Endothelial cell of umbilical vein (primary cell): ENCODE measurements around the gene PDS5B. TPM values are rescaled to one million over a fixed set of nuclear protein-coding genes. Genes with fewer than 3 reads are reported as not detected.

Experiments used
- BruUV-seq: library from RNA; stranded (reverse); fragments of 400-500 nt; replicated peaks from 2 replicates; lab custom pipeline; 2021; lab: Mats Ljungman, UMichigan
- CTCF ChIA-PET: fragments of 300-600, 350-600 bp; sonication (Branson Sonifier 250); formaldehyde crosslinking; loops from one replicate; lab custom pipeline; 2021; ENCODE audit warnings: antibody characterized with exemption, inconsistent platforms; lab: Charles Lee
- POLR2A ChIA-PET: fragments of 300-600, 350-600 bp; sonication (Branson Sonifier 250); formaldehyde crosslinking; loops from one replicate; lab custom pipeline; 2021; ENCODE audit warnings: antibody characterized with exemption, inconsistent platforms; lab: Charles Lee
- DNase-seq: peaks from one replicate; pipeline ENCODE4 v3.0.0-alpha.2; 2011; ENCODE audit warnings: low read depth, low spot score
- FAIRE-seq: peaks from 2 replicates; lab custom pipeline; 2011; peaks lifted over from hg19 to GRCh38; lab: Jason Lieb, UNC
- H2AFZ ChIP-seq: 2 replicates; pipeline ENCODE4 v1.6.0; 2012; ENCODE audit warnings: low read depth, low read length, control low read depth, inconsistent platforms
- H3K27ac ChIP-seq: 2 replicates; pipeline ENCODE4 v1.5.1; 2011; ENCODE audit warnings: low read depth, mild to moderate bottlenecking, control low read depth, low read length, moderate library complexity; ENCODE audit not compliant: insufficient read depth
- H3K27me3 ChIP-seq, 2 experiments: 2 replicates each; pipeline versions ENCODE4 v1.6.0 to v1.6.1; 2011; ENCODE audit warnings: low read length in 2 of 2, mixed read lengths in 1 of 2; ENCODE audit not compliant: control insufficient read depth in 2 of 2, insufficient read depth in 2 of 2
- H3K36me3 ChIP-seq, 2 experiments: 2 replicates in 1 of 2; 3 replicates in 1 of 2; pipeline ENCODE4 v1.5.1; 2011; ENCODE audit warnings: low read length in 2 of 2, mild to moderate bottlenecking in 1 of 2, moderate library complexity in 1 of 2; ENCODE audit not compliant: control insufficient read depth in 2 of 2, insufficient read depth in 2 of 2; ENCODE audit errors: extremely low read depth in 1 of 2
- H3K4me1 ChIP-seq: 3 replicates; pipeline ENCODE4 v1.5.1; 2011; ENCODE audit warnings: mild to moderate bottlenecking, low read length; ENCODE audit not compliant: control insufficient read depth, insufficient read depth; ENCODE audit errors: extremely low read depth
- H3K4me2 ChIP-seq: 2 replicates; pipeline ENCODE4 v1.6.1; 2011; ENCODE audit warnings: low read length, control low read depth, mixed read lengths; ENCODE audit not compliant: insufficient read depth
- H3K4me3 ChIP-seq, 3 experiments: fragments of 200-600 bp in 1 of 3; sonication (generic), shearing (Covaris generic) in 1 of 3; replicated peaks in 1 of 3; 2 replicates each; pipeline ENCODE4 v1.5.1; 2011 to 2016; ENCODE audit warnings: control low read depth in 3 of 3, low read length in 3 of 3, mild to moderate bottlenecking in 2 of 3, inconsistent platforms in 1 of 3, low read depth in 1 of 3, moderate library complexity in 1 of 3; ENCODE audit not compliant: insufficient read depth in 1 of 3
- H3K79me2 ChIP-seq: 2 replicates; pipeline ENCODE4 v1.6.0; 2012; ENCODE audit warnings: low read length, inconsistent platforms; ENCODE audit not compliant: control insufficient read depth, insufficient read depth
- H3K9ac ChIP-seq: replicated peaks from 2 replicates; pipeline ENCODE3; 2011; ENCODE audit warnings: low read length, control low read depth; ENCODE audit not compliant: insufficient read depth; ENCODE audit errors: extremely low read depth
- H3K9me1 ChIP-seq: replicated peaks from 3 replicates; pipeline ENCODE4 v1.6.0; 2011; ENCODE audit warnings: mild to moderate bottlenecking, low read length; ENCODE audit not compliant: control insufficient read depth, insufficient read depth; ENCODE audit errors: extremely low read depth
- H3K9me3 ChIP-seq: replicated peaks from 2 replicates; pipeline ENCODE4 v1.5.1; 2012; ENCODE audit warnings: low read length, inconsistent platforms; ENCODE audit not compliant: control insufficient read depth, insufficient read depth
- H4K20me1 ChIP-seq: replicated peaks from 2 replicates; pipeline ENCODE3; 2011; ENCODE audit warnings: mild to moderate bottlenecking, low read length; ENCODE audit not compliant: control insufficient read depth, insufficient read depth; ENCODE audit errors: extremely low read depth
- CTCF ChIP-seq, 2 donors: IDR thresholded peaks; 1 replicate in 1 of 2; 2 replicates in 1 of 2; pipeline ENCODE4 v1.5.1; 2011; ENCODE audit warnings: low read length in 2 of 2, mild to moderate bottlenecking in 2 of 2, moderate library complexity in 2 of 2, control low read depth in 1 of 2, inconsistent platforms in 1 of 2, low read depth in 1 of 2; ENCODE audit not compliant: insufficient read depth in 1 of 2; ENCODE audit errors: extremely low read depth in 1 of 2
- EZH2 ChIP-seq: IDR thresholded peaks from 2 replicates; pipeline ENCODE4 v1.6.1; 2012; ENCODE audit warnings: borderline replicate concordance, low read depth, mild to moderate bottlenecking, moderate library complexity, low read length, inconsistent platforms; ENCODE audit not compliant: severe bottlenecking
- FOS ChIP-seq: IDR thresholded peaks from 2 replicates; pipeline ENCODE4 v1.6.1; 2011; ENCODE audit warnings: mild to moderate bottlenecking, low read length, moderate library complexity, borderline replicate concordance; ENCODE audit not compliant: insufficient read depth
- GATA2 ChIP-seq: IDR thresholded peaks from 2 replicates; pipeline ENCODE4 v1.7.0; 2011; ENCODE audit warnings: low read depth, mild to moderate bottlenecking, moderate library complexity, mixed read lengths, low read length; ENCODE audit not compliant: insufficient read length, insufficient read depth
- JUN ChIP-seq: IDR thresholded peaks from 2 replicates; pipeline ENCODE4 v1.6.1; 2011; ENCODE audit warnings: borderline replicate concordance, low read depth; ENCODE audit not compliant: insufficient read length, insufficient read depth
- MAX ChIP-seq: IDR thresholded peaks from 2 replicates; pipeline ENCODE4 v1.6.1; 2011; ENCODE audit not compliant: insufficient read depth, insufficient read length
- MYC ChIP-seq: IDR thresholded peaks from one replicate; pipeline ENCODE4 v1.6.1; 2011; ENCODE audit warnings: mild to moderate bottlenecking, low read depth, low read length
- POLR2A ChIP-seq: IDR thresholded peaks from 2 replicates; pipeline ENCODE4 v1.6.1; 2012; ENCODE audit warnings: low read depth, mild to moderate bottlenecking, control low read depth, low read length
- POLR2AphosphoS5 ChIP-seq: IDR thresholded peaks from 2 replicates; pipeline ENCODE4 v1.6.1; 2012; ENCODE audit warnings: low read depth, mild to moderate bottlenecking, control low read depth, low read length, moderate library complexity; ENCODE audit not compliant: insufficient read depth
- dilution Hi-C: fragments of 300-500 bp; cut with MboI; formaldehyde crosslinking; loops from one replicate; pipeline ENCODE4 v1.15.0; 2019; ENCODE audit warnings: low sequenced_read_pairs; ENCODE audit not compliant: extremely low pct_ligation_motif_present
- intact Hi-C: fragments of 100-400 bp; cut with micrococcal nuclease; formaldehyde crosslinking; loops from one replicate; pipeline ENCODE4 v1.10.0; 2022
- polyA plus RNA-seq, 4 experiments: library from polyadenylated mRNA; depleted of rRNA in 3 of 4; stranded (reverse) in 3 of 4; unstranded in 1 of 4; fragments of >200 nt; gene quantifications; 2 replicates each; pipeline versions ENCODE4 v1.2.1 to v1.2.3, GENCODE V29; 2011 to 2012; ENCODE audit warnings: missing spikeins in 1 of 4
- total RNA-seq: library from RNA; stranded (reverse); gene quantifications from 2 replicates; pipeline ENCODE4 v1.2.3, GENCODE V29; 2021

PDS5B gene
- total and polyA plus RNA-seq, 2 donors (not counting 3 experiments of a cell fraction or from before 2014, with no cell fraction given): 3.9 to 40.3 TPM

GRCh38 chr13:32642858-32643257 lies 56.6 kb downstream of the PDS5B start:
- Histone ChIP-seq H3K4me1 (peaks cover 3% of the 10 kb centered on the region), H4K20me1 (peaks cover 8% of the 10 kb centered on the region), H3K9ac (no peak overlapping the region), H3K79me2 (peaks cover 81% of the 10 kb centered on the region), H3K27me3 (no peaks in the 10 kb centered on the region), H3K4me2 (peak overlapping the region; percentile 38), H3K27ac (no peak overlapping the region), H3K4me3 (no peak overlapping the region), H2AFZ (no peak overlapping the region), H3K36me3 (no peaks in the 10 kb centered on the region), H3K9me1 (no peaks in the 10 kb centered on the region), H3K9me3 (no peaks in the 10 kb centered on the region)
- TF ChIP-seq MYC: no peak
- TF ChIP-seq CTCF (IDR thresholded peaks at IDR 0.05; ENCODE audit: extremely low read depth in 1 of 2, insufficient read depth in 1 of 2, low read depth in 1 of 2, low read length in 2 of 2): no peak
- TF ChIP-seq POLR2AphosphoS5: no peak
- TF ChIP-seq GATA2: no peak
- no peak for TF ChIP-seq POLR2A
- TF ChIP-seq FOS: no peak
- no peak for TF ChIP-seq EZH2
- TF ChIP-seq JUN: no peak
- TF ChIP-seq MAX: no peak
- DNase-seq: peak; percentile 16
- no peak for FAIRE-seq
- ChIA-PET CTCF (interaction anchor here (1.5 to 4.4 kb wide), 8 partner anchors 8 to 733 kb away, joined by 3 to 70 read pairs (median 11); partner anchors contain the start of gene PDS5B), POLR2A (no interaction called here)
- intact Hi-C loops (loop anchor here (10.0 kb wide), 1 partner anchor 618 kb away; no protein-coding TSS in a partner anchor), dilution Hi-C loops (no loop called here)
- BruUV-seq: no TSS peak
